Caco-2 (cell line): Measurements from ENCODE around the gene PELI1. TPM values are rescaled to one million over a fixed set of nuclear protein-coding genes. Genes with fewer than 3 reads are reported as not detected.

ENCODE experiments used
- BruUV-seq: library from RNA; stranded (reverse); fragments of 400-500 nt; replicated peaks from 2 replicates; lab custom pipeline; 2021; lab: Mats Ljungman, UMichigan
- CTCF ChIA-PET: fragments of 300-600 bp; sonication (Branson Sonifier 250); formaldehyde crosslinking; loops from one replicate; lab custom pipeline; 2022; ENCODE audit warnings: antibody characterized with exemption; lab: Charles Lee
- POLR2A ChIA-PET: fragments of 300-600 bp; sonication (Branson Sonifier 250); formaldehyde crosslinking; loops from one replicate; lab custom pipeline; 2022; ENCODE audit warnings: antibody characterized with exemption; lab: Charles Lee
- DNase-seq, 2 experiments: peaks; one replicate each; pipeline versions ENCODE4 v3.0.0 to v3.0.0-alpha.2; 2020 to 2022
- H3K27me3 ChIP-seq: replicated peaks from 2 replicates; pipeline ENCODE4 v1.6.0; 2011; ENCODE audit warnings: low read length; ENCODE audit not compliant: control insufficient read depth, insufficient read depth
- H3K36me3 ChIP-seq: 2 replicates; pipeline ENCODE4 v1.5.1; 2011; ENCODE audit warnings: low read length; ENCODE audit not compliant: control insufficient read depth, insufficient read depth
- H3K4me1 ChIP-seq: fragments of 250-450 bp; sonication (Bioruptor Pico); 2 replicates; pipeline ENCODE4 v1.5.1; 2020; ENCODE audit warnings: mild to moderate bottlenecking
- H3K4me3 ChIP-seq: 2 replicates; pipeline ENCODE4 v1.5.1; 2011; ENCODE audit warnings: low read depth, mild to moderate bottlenecking, control low read depth, low read length
- H3K9me3 ChIP-seq: fragments of 250-450 bp; sonication (Bioruptor Pico); 2 replicates; pipeline ENCODE4 v1.5.1; 2020; ENCODE audit warnings: mild to moderate bottlenecking, moderate library complexity
- H3K27ac Mint-ChIP-seq: one replicate; pipeline ENCODE4 v1.8.0; 2022; ENCODE audit warnings: mixed read lengths; ENCODE audit not compliant: unreplicated experiment
- H3K27me3 Mint-ChIP-seq: one replicate; pipeline ENCODE4 v1.8.0; 2022; ENCODE audit warnings: mixed read lengths; ENCODE audit not compliant: insufficient read depth, unreplicated experiment
- H3K36me3 Mint-ChIP-seq: one replicate; pipeline ENCODE4 v1.8.0; 2022; ENCODE audit warnings: mild to moderate bottlenecking, mixed read lengths; ENCODE audit not compliant: insufficient read depth, unreplicated experiment
- H3K4me1 Mint-ChIP-seq: one replicate; pipeline ENCODE4 v1.8.0; 2022; ENCODE audit warnings: low read depth, mixed read lengths; ENCODE audit not compliant: unreplicated experiment
- H3K4me3 Mint-ChIP-seq: one replicate; pipeline ENCODE4 v1.8.0; 2022; ENCODE audit warnings: mild to moderate bottlenecking, moderate library complexity, mixed read lengths; ENCODE audit not compliant: unreplicated experiment
- H3K9me3 Mint-ChIP-seq: one replicate; pipeline ENCODE4 v1.8.0; 2022; ENCODE audit warnings: mixed read lengths; ENCODE audit not compliant: unreplicated experiment
- intact Hi-C: fragments of 100-400 bp; cut with micrococcal nuclease; formaldehyde crosslinking; loops from one replicate; pipeline ENCODE4 v1.10.0; 2022; ENCODE audit not compliant: unreplicated experiment
- total RNA-seq: library from RNA; stranded (reverse); gene quantifications from 2 replicates; pipeline ENCODE4 v1.2.3, GENCODE V29; 2022
- TF ChIP-seq, protein P1 (sequence below), 2 experiments: fragments of 200-600 bp in 1 of 2; IDR thresholded peaks; 1 replicate in 1 of 2; 2 replicates in 1 of 2; pipeline versions ENCODE4 v1.5.1 to v1.8.0; 2011 to 2022; ENCODE audit warnings: antibody characterized with exemption in 1 of 2, control low read depth in 1 of 2, inconsistent platforms in 1 of 2, low read depth in 1 of 2, low read length in 1 of 2, mild to moderate bottlenecking in 1 of 2, moderate library complexity in 1 of 2; ENCODE audit not compliant: insufficient read depth in 1 of 2, severe bottlenecking in 1 of 2, unreplicated experiment in 1 of 2

Gene PELI1
- total RNA-seq, 1 experiment from 2014 or later, result 64.1 TPM

DNA sequence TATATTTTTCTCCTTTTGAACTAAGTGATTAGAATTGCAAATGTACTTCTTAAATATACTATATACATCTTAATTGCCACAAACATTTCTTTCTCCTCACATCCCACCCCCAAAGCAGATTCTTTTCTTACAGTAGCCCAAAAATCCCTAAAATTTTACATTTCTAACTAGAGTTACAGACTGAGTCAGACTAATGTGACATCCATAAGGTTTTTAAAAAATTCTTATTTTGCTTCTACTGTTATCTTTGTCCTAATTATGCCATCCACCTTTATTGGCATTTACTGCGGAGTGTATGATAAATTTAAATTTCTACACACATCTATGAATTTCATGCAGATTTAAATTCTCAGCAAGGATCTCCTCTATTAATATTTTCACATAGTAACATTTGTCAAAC is 15.8 kb downstream of the PELI1 start:
- DNase-seq, result no peak
- peaks cover 15% of the 10 kb centered on the region for H3K36me3 Mint-ChIP-seq
- no peak overlapping the region for H3K4me3 Mint-ChIP-seq
- no peaks in the 10 kb centered on the region for H3K9me3 Mint-ChIP-seq
- no peak overlapping the region for H3K27ac Mint-ChIP-seq
- H3K4me1 Mint-ChIP-seq, result peaks cover 24% of the 10 kb centered on the region
- H3K27me3 Mint-ChIP-seq, result no peaks in the 10 kb centered on the region
- ChIA-PET POLR2A (no interaction called here), CTCF (no interaction called here)
- Histone ChIP-seq H3K27me3 (no peaks in the 10 kb centered on the region), H3K9me3 (no peaks in the 10 kb centered on the region), H3K4me1 (peaks cover 32% of the 10 kb centered on the region), H3K36me3 (no peaks in the 10 kb centered on the region), H3K4me3 (no peak overlapping the region)
- TF ChIP-seq, protein P1, sequence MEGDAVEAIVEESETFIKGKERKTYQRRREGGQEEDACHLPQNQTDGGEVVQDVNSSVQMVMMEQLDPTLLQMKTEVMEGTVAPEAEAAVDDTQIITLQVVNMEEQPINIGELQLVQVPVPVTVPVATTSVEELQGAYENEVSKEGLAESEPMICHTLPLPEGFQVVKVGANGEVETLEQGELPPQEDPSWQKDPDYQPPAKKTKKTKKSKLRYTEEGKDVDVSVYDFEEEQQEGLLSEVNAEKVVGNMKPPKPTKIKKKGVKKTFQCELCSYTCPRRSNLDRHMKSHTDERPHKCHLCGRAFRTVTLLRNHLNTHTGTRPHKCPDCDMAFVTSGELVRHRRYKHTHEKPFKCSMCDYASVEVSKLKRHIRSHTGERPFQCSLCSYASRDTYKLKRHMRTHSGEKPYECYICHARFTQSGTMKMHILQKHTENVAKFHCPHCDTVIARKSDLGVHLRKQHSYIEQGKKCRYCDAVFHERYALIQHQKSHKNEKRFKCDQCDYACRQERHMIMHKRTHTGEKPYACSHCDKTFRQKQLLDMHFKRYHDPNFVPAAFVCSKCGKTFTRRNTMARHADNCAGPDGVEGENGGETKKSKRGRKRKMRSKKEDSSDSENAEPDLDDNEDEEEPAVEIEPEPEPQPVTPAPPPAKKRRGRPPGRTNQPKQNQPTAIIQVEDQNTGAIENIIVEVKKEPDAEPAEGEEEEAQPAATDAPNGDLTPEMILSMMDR (IDR thresholded peaks at IDR 0.05; ENCODE audit: insufficient read depth in 1 of 2, low read depth in 1 of 2, low read length in 1 of 2, severe bottlenecking in 1 of 2, unreplicated experiment in 1 of 2), result no peak
- no TSS peak for BruUV-seq
- intact Hi-C loops, result no loop called here

DNA sequence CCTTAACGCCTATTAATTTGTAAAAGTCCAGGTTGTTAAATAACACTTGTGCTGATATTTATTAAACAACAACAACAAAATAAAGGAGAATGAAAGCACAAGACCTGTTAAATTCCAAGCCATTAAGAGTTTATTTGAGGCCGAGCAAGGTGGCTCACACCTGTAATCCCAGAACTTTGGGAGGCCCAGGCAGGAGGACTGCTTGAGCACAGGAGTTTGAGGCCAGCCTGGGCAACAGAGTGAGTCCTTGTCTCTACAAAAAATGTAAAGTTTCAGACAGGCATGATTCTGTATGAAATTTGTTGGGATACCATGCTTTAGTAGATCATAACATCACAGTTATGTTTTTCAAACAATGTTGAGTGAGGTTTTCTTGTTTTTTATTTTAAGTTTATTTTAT is 17.1 kb downstream of the PELI1 start:
- TF ChIP-seq, protein P1 (IDR thresholded peaks at IDR 0.05; ENCODE audit: insufficient read depth in 1 of 2, low read depth in 1 of 2, low read length in 1 of 2, severe bottlenecking in 1 of 2, unreplicated experiment in 1 of 2), result no peak
- ChIA-PET CTCF (no interaction called here), POLR2A (no interaction called here)
- no peaks in the 10 kb centered on the region for H3K9me3 Mint-ChIP-seq
- H3K36me3 Mint-ChIP-seq, result peaks cover 15% of the 10 kb centered on the region
- no peaks in the 10 kb centered on the region for H3K27me3 ChIP-seq
- peaks cover 31% of the 10 kb centered on the region for H3K4me1 Mint-ChIP-seq
- H3K27ac Mint-ChIP-seq, result no peak overlapping the region
- no peaks in the 10 kb centered on the region for H3K27me3 Mint-ChIP-seq
- no peaks in the 10 kb centered on the region for H3K9me3 ChIP-seq
- H3K4me1 ChIP-seq, result peaks cover 27% of the 10 kb centered on the region
- no peaks in the 10 kb centered on the region for H3K36me3 ChIP-seq
- no TSS peak for BruUV-seq
- intact Hi-C loops, result no loop called here
- H3K4me3 Mint-ChIP-seq, result no peak overlapping the region
- no peak for DNase-seq
- H3K4me3 ChIP-seq, result no peak overlapping the region

DNA sequence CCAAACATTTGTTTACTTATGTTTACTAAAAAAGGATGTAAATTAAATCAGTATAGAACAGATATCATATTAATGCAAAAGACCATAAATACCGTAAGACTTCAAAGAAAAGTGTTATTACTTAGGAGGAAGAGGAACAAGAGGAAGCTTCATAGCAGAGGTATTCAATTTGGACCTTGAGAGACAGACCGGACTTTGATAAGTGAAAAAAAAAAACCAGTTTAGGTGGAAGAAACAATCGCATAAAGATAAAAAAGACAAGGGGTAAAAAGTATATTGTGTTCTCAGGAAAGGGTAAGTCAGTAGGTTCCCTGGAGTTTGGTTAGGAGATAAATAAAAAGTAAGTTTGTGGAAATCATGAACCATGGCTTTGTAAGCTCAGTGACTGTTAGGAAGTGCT is 17.6 kb downstream of the PELI1 start:
- Histone ChIP-seq H3K9me3 (no peaks in the 10 kb centered on the region), H3K4me1 (peaks cover 27% of the 10 kb centered on the region), H3K27me3 (no peaks in the 10 kb centered on the region), H3K4me3 (no peak overlapping the region), H3K36me3 (no peaks in the 10 kb centered on the region)
- intact Hi-C loops, result no loop called here
- BruUV-seq, result no TSS peak
- Mint-ChIP-seq H3K9me3 (no peaks in the 10 kb centered on the region), H3K36me3 (peaks cover 12% of the 10 kb centered on the region), H3K4me1 (peaks cover 33% of the 10 kb centered on the region), H3K4me3 (no peak overlapping the region), H3K27me3 (no peaks in the 10 kb centered on the region), H3K27ac (no peak overlapping the region)
- POLR2A ChIA-PET, result no interaction called here
- CTCF ChIA-PET, result no interaction called here
- no peak for DNase-seq
- TF ChIP-seq, protein P1 (IDR thresholded peaks at IDR 0.05; ENCODE audit: insufficient read depth in 1 of 2, low read depth in 1 of 2, low read length in 1 of 2, severe bottlenecking in 1 of 2, unreplicated experiment in 1 of 2), result no peak
